Measurements from ENCODE around the gene PTPRN2. TPM values are rescaled to one million over a fixed set of nuclear protein-coding genes. Genes with fewer than 3 reads are reported as not detected.

Gene PTPRN2
- total and polyA plus RNA-seq, 9 of the 15 experiments (the other 6 are each of a cell fraction or from before 2014, with no cell fraction given), result not detected

DNA sequence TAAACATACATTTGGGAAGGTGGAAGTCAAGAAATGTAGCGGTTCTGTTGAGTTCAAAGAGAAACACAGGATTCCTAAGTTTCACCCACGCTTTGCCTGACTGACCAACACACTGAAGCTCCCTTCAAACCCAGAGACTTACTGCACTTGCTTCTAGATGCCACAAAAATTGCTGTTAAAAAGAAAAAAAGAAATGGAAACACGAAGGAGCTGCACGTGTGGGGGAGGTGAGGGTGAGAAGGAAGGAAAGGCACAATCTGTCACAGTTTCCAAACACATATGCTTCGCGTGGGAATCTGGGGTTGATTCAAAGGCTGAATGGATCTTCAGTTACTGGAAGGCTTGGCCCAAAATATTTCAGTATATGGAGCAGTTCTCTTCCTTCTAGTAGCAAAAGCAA lies 755.2 kb downstream of the PTPRN2 start:
- Histone ChIP-seq H3K4me1 (replicated peaks in 1 of 2; ENCODE audit: control insufficient read depth in 2 of 2, insufficient read depth in 2 of 2, low read length in 2 of 2) (no peaks in the 10 kb centered on the region), H3K27ac (ENCODE audit: extremely low read depth, low read depth, low read length) (no peak overlapping the region), H3K9me3 (replicated peaks; ENCODE audit: control insufficient read depth, insufficient read depth, low read depth, low read length) (no peaks in the 10 kb centered on the region), H3K4me2 (ENCODE audit: insufficient read depth, low read length) (no peak overlapping the region), H3K27me3 (ENCODE audit: control insufficient read depth in 2 of 2, insufficient read depth in 2 of 2, low read length in 2 of 2) (peaks cover 39 to 80% of the 10 kb centered on the region in 2 experiments), H3K79me2 (ENCODE audit: control insufficient read depth, insufficient read depth, low read length) (no peaks in the 10 kb centered on the region), H2AFZ (ENCODE audit: low read depth, low read length) (no peak overlapping the region), H3K9ac (ENCODE audit: insufficient read depth in 1 of 2, low read depth in 2 of 2, low read length in 2 of 2) (no peak overlapping the region), H3K9me1 (ENCODE audit: control insufficient read depth, insufficient read depth, low read length) (no peaks in the 10 kb centered on the region), H3K36me3 (ENCODE audit: control insufficient read depth, insufficient read depth, low read length) (no peaks in the 10 kb centered on the region), H4K20me1 (replicated peaks; ENCODE audit: control insufficient read depth, insufficient read depth, low read length) (peaks cover 7% of the 10 kb centered on the region; the same call in 1 of the 2 replicates), H3K4me3 (no peak overlapping the region)
- in situ Hi-C loops (cut with MboI), result no loop called here
- ChIA-PET CTCF (ENCODE audit: low intra/inter-chr PET ratio) (no interaction called here), POLR2A (no interaction called here)
- FAIRE-seq, result no peak
- BruUV-seq (replicated peaks), result no TSS peak
- TF ChIP-seq MED1 (CRISPR knock-in tag; IDR thresholded peaks at IDR 0.05; ENCODE audit: borderline replicate concordance) (no peak), MCM7 (IDR thresholded peaks at IDR 0.05) (no peak), MYC (IDR thresholded peaks at IDR 0.05; ENCODE audit: low read depth, low read length) (no peak), MYC (CRISPR knock-in tag; IDR thresholded peaks at IDR 0.05; ENCODE audit: borderline replicate concordance, low read depth) (no peak), SRSF1 (IDR thresholded peaks at IDR 0.05; ENCODE audit: low read depth, low read length) (no peak), ZNF3 (CRISPR knock-in tag; IDR thresholded peaks at IDR 0.05) (no peak), ZNF224 (CRISPR knock-in tag; IDR thresholded peaks at IDR 0.05) (no peak), BACH1 (tag; IDR thresholded peaks at IDR 0.05) (no peak), TAF7 (tag; IDR thresholded peaks at IDR 0.05) (no peak), ZNF175 (CRISPR knock-in tag; IDR thresholded peaks at IDR 0.05; ENCODE audit: low read depth) (no peak), CCAR2 (IDR thresholded peaks at IDR 0.05; ENCODE audit: low read depth, low read length) (no peak), SAFB (IDR thresholded peaks at IDR 0.05; ENCODE audit: borderline replicate concordance, low read depth, low read length) (no peak), TSC22D4 (tag; IDR thresholded peaks at IDR 0.05) (no peak), HDAC2 (IDR thresholded peaks at IDR 0.05) (no peak), ZNF77 (CRISPR knock-in tag; IDR thresholded peaks at IDR 0.05) (no peak), CREM (IDR thresholded peaks at IDR 0.05; ENCODE audit: low read depth) (no peak), ZNF695 (CRISPR knock-in tag; IDR thresholded peaks at IDR 0.05) (no peak)
- TF ChIP-seq, protein P1, sequence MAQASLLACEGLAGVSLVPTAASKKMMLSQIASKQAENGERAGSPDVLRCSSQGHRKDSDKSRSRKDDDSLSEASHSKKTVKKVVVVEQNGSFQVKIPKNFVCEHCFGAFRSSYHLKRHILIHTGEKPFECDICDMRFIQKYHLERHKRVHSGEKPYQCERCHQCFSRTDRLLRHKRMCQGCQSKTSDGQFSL (CRISPR knock-in tag; IDR thresholded peaks at IDR 0.05), result no peak
- TF ChIP-seq, protein P1 (tag; IDR thresholded peaks at IDR 0.05), result no peak
- TF ChIP-seq, protein P2, sequence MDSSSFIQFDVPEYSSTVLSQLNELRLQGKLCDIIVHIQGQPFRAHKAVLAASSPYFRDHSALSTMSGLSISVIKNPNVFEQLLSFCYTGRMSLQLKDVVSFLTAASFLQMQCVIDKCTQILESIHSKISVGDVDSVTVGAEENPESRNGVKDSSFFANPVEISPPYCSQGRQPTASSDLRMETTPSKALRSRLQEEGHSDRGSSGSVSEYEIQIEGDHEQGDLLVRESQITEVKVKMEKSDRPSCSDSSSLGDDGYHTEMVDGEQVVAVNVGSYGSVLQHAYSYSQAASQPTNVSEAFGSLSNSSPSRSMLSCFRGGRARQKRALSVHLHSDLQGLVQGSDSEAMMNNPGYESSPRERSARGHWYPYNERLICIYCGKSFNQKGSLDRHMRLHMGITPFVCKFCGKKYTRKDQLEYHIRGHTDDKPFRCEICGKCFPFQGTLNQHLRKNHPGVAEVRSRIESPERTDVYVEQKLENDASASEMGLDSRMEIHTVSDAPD (CRISPR knock-in tag; IDR thresholded peaks at IDR 0.05), result no peak
- TF ChIP-seq, protein P3, sequence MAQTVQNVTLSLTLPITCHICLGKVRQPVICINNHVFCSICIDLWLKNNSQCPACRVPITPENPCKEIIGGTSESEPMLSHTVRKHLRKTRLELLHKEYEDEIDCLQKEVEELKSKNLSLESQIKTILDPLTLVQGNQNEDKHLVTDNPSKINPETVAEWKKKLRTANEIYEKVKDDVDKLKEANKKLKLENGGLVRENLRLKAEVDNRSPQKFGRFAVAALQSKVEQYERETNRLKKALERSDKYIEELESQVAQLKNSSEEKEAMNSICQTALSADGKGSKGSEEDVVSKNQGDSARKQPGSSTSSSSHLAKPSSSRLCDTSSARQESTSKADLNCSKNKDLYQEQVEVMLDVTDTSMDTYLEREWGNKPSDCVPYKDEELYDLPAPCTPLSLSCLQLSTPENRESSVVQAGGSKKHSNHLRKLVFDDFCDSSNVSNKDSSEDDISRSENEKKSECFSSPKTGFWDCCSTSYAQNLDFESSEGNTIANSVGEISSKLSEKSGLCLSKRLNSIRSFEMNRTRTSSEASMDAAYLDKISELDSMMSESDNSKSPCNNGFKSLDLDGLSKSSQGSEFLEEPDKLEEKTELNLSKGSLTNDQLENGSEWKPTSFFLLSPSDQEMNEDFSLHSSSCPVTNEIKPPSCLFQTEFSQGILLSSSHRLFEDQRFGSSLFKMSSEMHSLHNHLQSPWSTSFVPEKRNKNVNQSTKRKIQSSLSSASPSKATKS (CRISPR knock-in tag; IDR thresholded peaks at IDR 0.05), result no peak
- intact Hi-C loops (cut with micrococcal nuclease), result no loop called here
- WGBS (ENCODE audit: insufficient coverage, low coverage, missing lambda C conversion rate), result 0% methylated on average over 6 of the region's 6 CpGs
- no peak for ATAC-seq
- DNase-seq (ENCODE audit: extremely low read depth in 1 of 4, low spot score in 3 of 4), result no peak
